Smooth muscle cell (in vitro differentiated cells): ENCODE results near the gene CAPN3. TPM values are rescaled to one million over a fixed set of nuclear protein-coding genes. Genes with fewer than 3 reads are reported as not detected.

Experiments used
- DNase-seq: peaks from one replicate; lab custom pipeline; 2025; ENCODE audit not compliant: unreplicated experiment; lab: John Stamatoyannopoulos, UW
- H2AFZ ChIP-seq: fragments of 200-600 bp; sonication (generic); 2 replicates; pipeline ENCODE4 v1.6.0; 2016; ENCODE audit warnings: antibody characterized with exemption, low read depth, mild to moderate bottlenecking
- H3F3A ChIP-seq: fragments of 200-600 bp; sonication (generic); 2 replicates; pipeline ENCODE4 v1.6.0; 2017; ENCODE audit warnings: antibody characterized with exemption, low read depth
- H3K27ac ChIP-seq: fragments of 200-600 bp; sonication (generic); 2 replicates; pipeline ENCODE4 v1.5.1; 2016; ENCODE audit warnings: low read depth, mild to moderate bottlenecking
- H3K27me3 ChIP-seq: fragments of 200-600 bp; sonication (generic); 2 replicates; pipeline ENCODE4 v1.6.1; 2016; ENCODE audit warnings: low read depth, mild to moderate bottlenecking
- H3K36me3 ChIP-seq: fragments of 200-600 bp; sonication (generic); 2 replicates; pipeline ENCODE4 v1.5.1; 2016; ENCODE audit warnings: low read depth
- H3K4me1 ChIP-seq: fragments of 200-600 bp; sonication (generic); 2 replicates; pipeline ENCODE4 v1.5.1; 2016; ENCODE audit warnings: low read depth
- H3K4me2 ChIP-seq: fragments of 200-600 bp; sonication (generic); 2 replicates; pipeline ENCODE4 v1.6.0; 2016; ENCODE audit warnings: mild to moderate bottlenecking
- H3K4me3 ChIP-seq: fragments of 200-600 bp; sonication (generic); 2 replicates; pipeline ENCODE4 v1.5.1; 2016; ENCODE audit warnings: mild to moderate bottlenecking
- H3K79me2 ChIP-seq: fragments of 200-600 bp; sonication (generic); 2 replicates; pipeline ENCODE4 v1.6.0; 2016; ENCODE audit warnings: low read depth, mild to moderate bottlenecking
- H3K9ac ChIP-seq: fragments of 200-600 bp; sonication (generic); 2 replicates; pipeline ENCODE4 v1.6.0; 2016; ENCODE audit warnings: low read depth
- H3K9me3 ChIP-seq: fragments of 200-600 bp; sonication (generic); replicated peaks from 2 replicates; pipeline ENCODE4 v1.5.1; 2016; ENCODE audit warnings: low read depth
- H4K20me1 ChIP-seq: fragments of 200-600 bp; sonication (generic); 2 replicates; pipeline ENCODE4 v1.6.0; 2016; ENCODE audit warnings: low read depth
- WGBS: methylation state at CpG from one replicate; pipeline ENCODE4 v1.1.7; 2016; ENCODE audit warnings: low lambda C conversion rate; 5-methylcytosine and 5-hydroxymethylcytosine counted together
- polyA plus RNA-seq: library from polyadenylated mRNA; unstranded; fragments of >200 nt; fragmentation: Nextera tagmentation; extraction: Ambion mirVana; gene quantifications from 2 replicates; pipeline ENCODE4 v1.2.1, GENCODE V29; 2016
- total RNA-seq: library from RNA; depleted of rRNA; stranded (reverse); fragments of >200 nt; gene quantifications from 2 replicates; pipeline ENCODE4 v1.2.3, GENCODE V29; 2014
- TF ChIP-seq, protein P1 (sequence below): fragments of 200-600 bp; sonication (generic); IDR thresholded peaks from 2 replicates; pipeline ENCODE4 v1.5.1; 2017; ENCODE audit warnings: borderline replicate concordance, mild to moderate bottlenecking, antibody characterized with exemption; ENCODE audit not compliant: insufficient read depth, poor library complexity, severe bottlenecking

Gene CAPN3
- total and polyA plus RNA-seq, 2 experiments from 2014 or later: 0.25 to 1.6 TPM

GRCh38 chr15:42371096-42371495, 11.8 kb downstream of the CAPN3 start:
- Histone ChIP-seq H3K27ac (no peak overlapping the region), H3K36me3 (no peaks in the 10 kb centered on the region), H3K4me3 (no peak overlapping the region), H3K27me3 (no peaks in the 10 kb centered on the region), H4K20me1 (no peaks in the 10 kb centered on the region), H2AFZ (no peak overlapping the region), H3K9ac (no peak overlapping the region), H3F3A (no peaks in the 10 kb centered on the region), H3K4me2 (no peak overlapping the region), H3K9me3 (no peaks in the 10 kb centered on the region), H3K4me1 (no peaks in the 10 kb centered on the region), H3K79me2 (no peaks in the 10 kb centered on the region)
- no peak for DNase-seq
- 87% methylated on average over 2 of the region's 2 CpGs for WGBS
- TF ChIP-seq, protein P1, sequence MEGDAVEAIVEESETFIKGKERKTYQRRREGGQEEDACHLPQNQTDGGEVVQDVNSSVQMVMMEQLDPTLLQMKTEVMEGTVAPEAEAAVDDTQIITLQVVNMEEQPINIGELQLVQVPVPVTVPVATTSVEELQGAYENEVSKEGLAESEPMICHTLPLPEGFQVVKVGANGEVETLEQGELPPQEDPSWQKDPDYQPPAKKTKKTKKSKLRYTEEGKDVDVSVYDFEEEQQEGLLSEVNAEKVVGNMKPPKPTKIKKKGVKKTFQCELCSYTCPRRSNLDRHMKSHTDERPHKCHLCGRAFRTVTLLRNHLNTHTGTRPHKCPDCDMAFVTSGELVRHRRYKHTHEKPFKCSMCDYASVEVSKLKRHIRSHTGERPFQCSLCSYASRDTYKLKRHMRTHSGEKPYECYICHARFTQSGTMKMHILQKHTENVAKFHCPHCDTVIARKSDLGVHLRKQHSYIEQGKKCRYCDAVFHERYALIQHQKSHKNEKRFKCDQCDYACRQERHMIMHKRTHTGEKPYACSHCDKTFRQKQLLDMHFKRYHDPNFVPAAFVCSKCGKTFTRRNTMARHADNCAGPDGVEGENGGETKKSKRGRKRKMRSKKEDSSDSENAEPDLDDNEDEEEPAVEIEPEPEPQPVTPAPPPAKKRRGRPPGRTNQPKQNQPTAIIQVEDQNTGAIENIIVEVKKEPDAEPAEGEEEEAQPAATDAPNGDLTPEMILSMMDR: no peak

DNA sequence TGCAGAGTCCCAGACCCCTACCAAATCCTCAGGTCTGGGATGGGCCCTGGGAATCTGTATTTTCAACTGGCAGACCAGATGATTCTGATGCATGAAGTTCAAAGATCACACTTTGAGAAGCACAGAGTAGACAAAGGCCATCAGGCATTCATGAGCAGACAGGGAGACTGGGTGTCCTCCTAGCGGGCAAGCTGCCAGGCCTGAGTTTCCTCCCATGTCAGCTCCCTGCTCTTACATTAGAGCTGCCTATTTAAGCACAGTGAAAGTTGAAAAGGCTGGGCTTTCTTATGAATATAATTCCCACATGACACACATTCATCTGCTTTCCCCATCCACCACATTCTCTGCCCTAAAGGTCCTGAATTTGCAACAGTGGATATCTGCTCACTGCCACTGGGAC, 14.0 kb downstream of the CAPN3 start:
- no peaks in the 10 kb centered on the region for H3K36me3 ChIP-seq
- no peak for DNase-seq
- H4K20me1 ChIP-seq: no peaks in the 10 kb centered on the region
- H2AFZ ChIP-seq: no peak overlapping the region
- no peaks in the 10 kb centered on the region for H3K27me3 ChIP-seq
- H3K4me1 ChIP-seq: no peaks in the 10 kb centered on the region
- no peak overlapping the region for H3K9ac ChIP-seq
- no peak overlapping the region for H3K4me3 ChIP-seq
- H3K4me2 ChIP-seq: no peak overlapping the region
- H3K9me3 ChIP-seq: no peaks in the 10 kb centered on the region
- no peaks in the 10 kb centered on the region for H3K79me2 ChIP-seq
- TF ChIP-seq, protein P1: no peak
- no peak overlapping the region for H3K27ac ChIP-seq
- 95% methylated on average over 1 of the region's 1 CpG for WGBS
- H3F3A ChIP-seq: no peaks in the 10 kb centered on the region

DNA sequence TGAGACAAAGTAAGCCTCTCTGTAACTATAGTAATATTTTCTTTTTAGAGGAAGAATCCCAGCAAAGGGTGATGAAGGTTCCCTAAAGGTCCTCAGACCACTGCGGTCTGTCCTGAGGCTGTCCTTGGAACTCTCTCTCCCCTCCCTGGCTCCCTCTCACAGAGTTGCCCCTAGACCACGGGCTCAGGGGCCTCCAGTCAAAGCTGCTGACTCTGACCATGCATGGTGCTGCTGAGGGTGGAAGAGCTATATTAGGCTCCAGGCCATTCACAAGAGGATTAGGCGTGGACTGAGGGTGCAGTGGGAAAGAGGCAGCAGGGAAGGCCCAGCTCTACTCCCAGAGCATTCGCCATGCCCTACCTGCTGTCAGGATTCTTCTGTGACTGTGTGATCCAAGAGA, 14.6 kb downstream of the CAPN3 start:
- TF ChIP-seq, protein P1: no peak

GRCh38 chr15:42374810-42375209, 15.5 kb downstream of the CAPN3 start:
- DNase-seq: no peak
- Histone ChIP-seq H3K9ac (no peak overlapping the region), H3K27ac (no peak overlapping the region), H4K20me1 (no peaks in the 10 kb centered on the region), H3K4me2 (no peak overlapping the region), H3K4me1 (no peaks in the 10 kb centered on the region), H3K9me3 (no peaks in the 10 kb centered on the region), H3K36me3 (no peaks in the 10 kb centered on the region), H3K27me3 (no peaks in the 10 kb centered on the region), H3K4me3 (no peak overlapping the region), H2AFZ (no peak overlapping the region), H3K79me2 (no peaks in the 10 kb centered on the region), H3F3A (no peaks in the 10 kb centered on the region)
- TF ChIP-seq, protein P1: no peak
- WGBS: 100% methylated on average over 1 of the region's 1 CpG

More for the DNA sequence above, 14.6 kb downstream of the CAPN3 start:
- no peak overlapping the region for H2AFZ ChIP-seq
- H3F3A ChIP-seq: no peaks in the 10 kb centered on the region
- no peaks in the 10 kb centered on the region for H3K79me2 ChIP-seq
- H3K27me3 ChIP-seq: no peaks in the 10 kb centered on the region
- H3K9ac ChIP-seq: no peak overlapping the region
- H3K9me3 ChIP-seq: no peaks in the 10 kb centered on the region
- no peak overlapping the region for H3K4me2 ChIP-seq
- WGBS: 92% methylated on average over 4 of the region's 4 CpGs
- H3K4me3 ChIP-seq: no peak overlapping the region
- no peaks in the 10 kb centered on the region for H4K20me1 ChIP-seq
- H3K4me1 ChIP-seq: no peaks in the 10 kb centered on the region
- H3K36me3 ChIP-seq: no peaks in the 10 kb centered on the region
- DNase-seq: no peak
- H3K27ac ChIP-seq: no peak overlapping the region
